ENCODE results near the gene P3R3URF.
"Not testable (repeated sequence)": the region's sequence is repeated elsewhere in the genome, so short reads cannot be mapped to it uniquely, and the experiment has no call there.

The P3R3URF gene

GRCh38 chr1:46176211-46176865 is at the start of gene P3R3URF:
Gene P3R3URF (minus strand): TSS chr1:46176488. CDS start chr1:46176471, 17 bp downstream.
- no peak for TF ChIP-seq CTCF (IDR thresholded peaks at IDR 0.05; ENCODE audit: control insufficient read depth, extremely low read depth, insufficient read depth)
- no peak for DNase-seq (ENCODE audit: low read depth)
- no peak within 1 kb of the TSS for H3K4me3 ChIP-seq (ENCODE audit: low read depth, low read length)

- no peak for TF ChIP-seq CTCF (IDR thresholded peaks at IDR 0.05; ENCODE audit: control insufficient read depth, extremely low read depth, insufficient read depth)
- no peak for DNase-seq (ENCODE audit: low read depth)
- no peak overlapping the region for H3K4me3 ChIP-seq (ENCODE audit: low read depth, low read length)
Observed at GRCh38 chr1:46224966-46225365, 48.7 kb upstream of the P3R3URF start.

- peak; percentile 78 for DNase-seq (ENCODE audit: low read depth)
- peak; percentile 92 for TF ChIP-seq CTCF (IDR thresholded peaks at IDR 0.05; ENCODE audit: control insufficient read depth, extremely low read depth, insufficient read depth)
- no peak overlapping the region for H3K4me3 ChIP-seq (ENCODE audit: low read depth, low read length)
Observed at GRCh38 chr1:46223472-46223943, 47.2 kb upstream of the P3R3URF start.

GRCh38 chr1:46223055-46223454 is 46.8 kb upstream of the P3R3URF start:
- H3K4me3 ChIP-seq (ENCODE audit: low read depth, low read length); DNase-seq (ENCODE audit: low read depth): not testable (repeated sequence)

GRCh38 chr1:46221749-46222148 is 45.5 kb upstream of the P3R3URF start:
- no peak overlapping the region for H3K4me3 ChIP-seq (ENCODE audit: low read depth, low read length)
- DNase-seq (ENCODE audit: low read depth), result no peak
- TF ChIP-seq CTCF (IDR thresholded peaks at IDR 0.05; ENCODE audit: control insufficient read depth, extremely low read depth, insufficient read depth), result no peak

GRCh38 chr1:46220808-46221207 is 44.5 kb upstream of the P3R3URF start:
- DNase-seq (ENCODE audit: low read depth), result no peak
- TF ChIP-seq CTCF (IDR thresholded peaks at IDR 0.05; ENCODE audit: control insufficient read depth, extremely low read depth, insufficient read depth), result no peak
- H3K4me3 ChIP-seq (ENCODE audit: low read depth, low read length), result no peak overlapping the region

- TF ChIP-seq CTCF (IDR thresholded peaks at IDR 0.05; ENCODE audit: control insufficient read depth, extremely low read depth, insufficient read depth), result no peak
- no peak for DNase-seq (ENCODE audit: low read depth)
- H3K4me3 ChIP-seq (ENCODE audit: low read depth, low read length), result no peak overlapping the region
Observed at GRCh38 chr1:46219551-46220520, 43.5 kb upstream of the P3R3URF start.

Measured in LNCaP clone FGC (cell line).